HG02840 (cell line): Measurements from ENCODE around the gene GALNT15.

ENCODE experiments used
- ATAC-seq: cut with Tn5 transposase; IDR thresholded peaks from one replicate; pipeline ENCODE4 v1.9.1; 2021; ENCODE audit warnings: mild to moderate bottlenecking, moderate library complexity, moderate number of reproducible peaks; ENCODE audit not compliant: unreplicated experiment, low FRiP score

GALNT15 gene

GRCh38 chr3:16148783-16149182 lies 25.7 kb upstream of the GALNT15 start:
- ATAC-seq: no peak

- ATAC-seq: no peak
Measured at GRCh38 chr3:16150285-16150684, 24.2 kb upstream of the GALNT15 start.

GRCh38 chr3:16151109-16151508 lies 23.4 kb upstream of the GALNT15 start:
- ATAC-seq: no peak

GRCh38 chr3:16168211-16168610 lies 6.3 kb upstream of the GALNT15 start:
- ATAC-seq: no peak

GRCh38 chr3:16171009-16171408 lies 3.5 kb upstream of the GALNT15 start:
- ATAC-seq: no peak

GRCh38 chr3:16171825-16172224 lies 2.7 kb upstream of the GALNT15 start:
- no peak for ATAC-seq

GRCh38 chr3:16173283-16174025 lies 1.0 kb upstream of the GALNT15 start:
- ATAC-seq: no peak

- no peak for ATAC-seq
Measured at GRCh38 chr3:16174026-16174355, 489 bp upstream of the GALNT15 start.

GRCh38 chr3:16174976-16175901 lies 759 bp downstream of the GALNT15 start:
- no peak for ATAC-seq

GRCh38 chr3:16176391-16177030 lies 2.0 kb downstream of the GALNT15 start:
- no peak for ATAC-seq

- no peak for ATAC-seq
Measured at GRCh38 chr3:16177382-16177781, 2.9 kb downstream of the GALNT15 start.

- no peak for ATAC-seq
Measured at GRCh38 chr3:16177962-16178627, 3.6 kb downstream of the GALNT15 start.

GRCh38 chr3:16178628-16178988 lies 4.1 kb downstream of the GALNT15 start:
- no peak for ATAC-seq

- ATAC-seq: no peak
Measured at GRCh38 chr3:16179261-16179660, 4.8 kb downstream of the GALNT15 start.

- no peak for ATAC-seq
Measured at GRCh38 chr3:16179771-16180736, 5.6 kb downstream of the GALNT15 start.

- no peak for ATAC-seq
Measured at GRCh38 chr3:16180737-16181134, 6.3 kb downstream of the GALNT15 start.

- no peak for ATAC-seq
Measured at GRCh38 chr3:16181361-16181760, 6.9 kb downstream of the GALNT15 start.

- no peak for ATAC-seq
Measured at GRCh38 chr3:16182183-16182582, 7.7 kb downstream of the GALNT15 start.

GRCh38 chr3:16182612-16183011 lies 8.1 kb downstream of the GALNT15 start:
- ATAC-seq: no peak

GRCh38 chr3:16183082-16183481 lies 8.6 kb downstream of the GALNT15 start:
- ATAC-seq: no peak
